ENCODE data around the gene CERS1. TPM values are rescaled to one million over a fixed set of nuclear protein-coding genes. Genes with fewer than 3 reads are reported as not detected.

Gene CERS1
- total RNA-seq, 3 donors from 2014 or later: 0.17 to 1.3 (median 0.39) TPM

DNA sequence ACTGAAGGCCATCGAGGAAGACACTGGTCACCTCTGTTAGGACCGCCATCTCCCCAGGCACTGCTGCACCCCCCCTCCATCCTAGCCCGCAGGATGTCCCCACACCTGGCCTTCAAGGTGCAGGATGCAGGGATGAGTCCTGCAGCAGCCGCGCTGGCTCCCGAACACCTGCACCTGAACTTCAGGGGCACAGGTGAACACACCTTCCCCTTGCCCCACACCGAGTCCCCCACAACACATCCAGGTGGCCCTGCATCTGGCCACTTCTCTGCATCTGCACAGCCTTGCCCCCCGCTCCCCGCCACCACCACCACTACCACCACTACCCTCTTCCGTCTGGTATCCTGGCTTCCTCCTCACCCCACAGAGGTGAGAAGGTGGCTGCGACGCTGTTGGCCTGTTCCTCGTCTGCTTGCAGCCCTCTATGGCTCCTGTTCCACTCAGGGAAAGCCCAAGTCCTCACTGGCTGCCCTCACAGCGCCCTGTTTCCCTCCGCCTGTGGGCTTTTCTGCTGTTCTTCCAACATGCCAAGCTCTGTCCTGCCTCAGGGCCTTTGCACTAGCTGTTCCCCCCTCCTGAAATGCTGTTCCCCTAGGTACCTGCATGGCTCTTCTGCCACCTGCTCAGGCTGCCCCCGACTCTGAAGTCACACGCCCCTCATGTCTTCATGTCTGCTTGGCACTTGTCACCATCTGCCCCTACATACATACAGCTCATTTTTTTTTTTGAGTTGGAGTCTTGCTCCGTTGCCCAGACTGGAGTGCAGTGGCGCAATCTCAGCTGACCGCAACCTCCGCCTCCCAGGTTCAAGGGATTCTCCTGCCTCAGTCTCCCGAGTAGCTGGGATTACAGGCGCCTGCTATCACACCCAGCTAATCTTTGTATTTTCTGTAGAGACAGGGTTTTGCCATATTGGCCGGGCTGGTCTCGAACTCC, 1.4 kb upstream of the CERS1 start:
- ATAC-seq (no peak), DNase-seq (no peak)
- Histone ChIP-seq H3K36me3 (ENCODE audit: low read depth) (no peaks in the 10 kb centered on the region), H3K4me1 (ENCODE audit: low read depth) (peaks cover 4% of the 10 kb centered on the region), H3K4me3 (no peak overlapping the region), H3K9me3 (no peaks in the 10 kb centered on the region)
- intact Hi-C loops (cut with DNase I, micrococcal nuclease): no loop called here
- TF ChIP-seq, protein P1, sequence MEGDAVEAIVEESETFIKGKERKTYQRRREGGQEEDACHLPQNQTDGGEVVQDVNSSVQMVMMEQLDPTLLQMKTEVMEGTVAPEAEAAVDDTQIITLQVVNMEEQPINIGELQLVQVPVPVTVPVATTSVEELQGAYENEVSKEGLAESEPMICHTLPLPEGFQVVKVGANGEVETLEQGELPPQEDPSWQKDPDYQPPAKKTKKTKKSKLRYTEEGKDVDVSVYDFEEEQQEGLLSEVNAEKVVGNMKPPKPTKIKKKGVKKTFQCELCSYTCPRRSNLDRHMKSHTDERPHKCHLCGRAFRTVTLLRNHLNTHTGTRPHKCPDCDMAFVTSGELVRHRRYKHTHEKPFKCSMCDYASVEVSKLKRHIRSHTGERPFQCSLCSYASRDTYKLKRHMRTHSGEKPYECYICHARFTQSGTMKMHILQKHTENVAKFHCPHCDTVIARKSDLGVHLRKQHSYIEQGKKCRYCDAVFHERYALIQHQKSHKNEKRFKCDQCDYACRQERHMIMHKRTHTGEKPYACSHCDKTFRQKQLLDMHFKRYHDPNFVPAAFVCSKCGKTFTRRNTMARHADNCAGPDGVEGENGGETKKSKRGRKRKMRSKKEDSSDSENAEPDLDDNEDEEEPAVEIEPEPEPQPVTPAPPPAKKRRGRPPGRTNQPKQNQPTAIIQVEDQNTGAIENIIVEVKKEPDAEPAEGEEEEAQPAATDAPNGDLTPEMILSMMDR (IDR thresholded peaks at IDR 0.05): no peak

DNA sequence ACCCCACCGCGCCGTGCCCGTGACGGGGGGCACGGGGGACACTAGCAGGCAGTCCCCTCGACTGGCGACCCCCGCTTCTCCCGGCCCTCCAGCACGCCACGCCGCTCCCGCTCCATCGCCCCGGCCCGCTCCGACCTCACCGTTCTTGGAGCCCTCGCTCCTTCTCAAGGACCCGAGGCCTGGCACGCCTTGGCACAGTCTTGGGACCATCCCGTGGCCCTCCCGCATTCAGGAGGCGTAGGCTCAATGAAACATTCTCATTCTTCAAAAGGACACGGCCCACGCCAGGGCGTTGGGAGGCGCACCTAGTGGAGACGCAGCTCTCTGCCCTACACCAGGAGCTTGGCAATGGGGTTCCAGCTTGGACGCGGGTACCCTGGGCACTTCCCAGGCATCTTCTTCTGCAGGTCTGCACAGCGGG, 473 bp upstream of the CERS1 start:
- intact Hi-C loops (cut with DNase I, micrococcal nuclease): no loop called here
- Histone ChIP-seq H3K36me3 (ENCODE audit: low read depth) (no peaks in the 10 kb centered on the region), H3K4me3 (no peak overlapping the region), H3K9me3 (no peaks in the 10 kb centered on the region), H3K4me1 (ENCODE audit: low read depth) (peaks cover 4% of the 10 kb centered on the region)
- ATAC-seq (no peak), DNase-seq (peak in 1 of 3 donors; percentile 26)
- TF ChIP-seq, protein P1 (IDR thresholded peaks at IDR 0.05): no peak

DNA sequence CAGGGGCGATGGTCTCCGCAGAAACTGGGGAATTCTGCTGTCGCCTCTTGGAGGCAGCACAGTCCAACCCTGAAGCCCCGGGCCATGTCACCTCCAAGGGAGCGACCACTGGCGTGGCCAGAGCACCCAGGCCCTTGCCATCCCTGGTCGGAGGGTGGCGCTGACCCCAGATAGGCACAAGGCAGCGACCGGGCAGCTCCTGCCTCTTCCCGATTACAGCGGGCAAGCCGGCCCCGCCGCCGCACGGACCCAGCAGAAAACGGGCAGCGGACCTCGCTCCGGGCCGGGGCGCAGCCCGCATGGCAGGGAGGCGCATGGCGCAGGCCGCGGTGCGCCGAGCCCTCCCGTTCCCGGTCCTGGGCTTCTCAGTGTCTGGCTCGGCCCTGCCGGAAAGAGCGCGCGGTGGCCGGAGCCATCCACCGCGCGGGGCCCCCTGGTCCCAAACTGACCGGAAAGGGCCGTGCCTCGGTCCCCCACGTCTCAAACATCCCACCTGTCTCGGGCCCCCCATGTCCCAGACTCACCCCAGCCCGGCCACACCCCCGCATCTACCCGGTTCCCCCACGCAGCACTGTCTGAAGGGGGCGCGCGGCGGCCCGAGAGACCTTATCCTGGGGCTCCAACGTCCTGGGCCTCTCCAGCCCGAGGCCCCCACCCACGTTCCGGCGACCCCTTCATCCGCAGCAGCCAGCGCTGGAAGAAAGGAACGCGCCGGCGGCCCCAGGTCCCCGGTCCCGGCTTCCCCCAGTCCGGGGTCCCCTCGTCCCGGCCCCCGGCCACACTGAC, 727 bp downstream of the CERS1 start:
- intact Hi-C loops (cut with DNase I, micrococcal nuclease): no loop called here
- peak in 1 of 3 donors; percentile 22 for DNase-seq
- Histone ChIP-seq H3K4me1 (ENCODE audit: low read depth) (peaks cover 4% of the 10 kb centered on the region), H3K4me3 (no peak overlapping the region), H3K36me3 (ENCODE audit: low read depth) (no peaks in the 10 kb centered on the region), H3K9me3 (no peaks in the 10 kb centered on the region)
- peak; percentile 35 for ATAC-seq
- TF ChIP-seq, protein P1 (IDR thresholded peaks at IDR 0.05): no peak

DNA sequence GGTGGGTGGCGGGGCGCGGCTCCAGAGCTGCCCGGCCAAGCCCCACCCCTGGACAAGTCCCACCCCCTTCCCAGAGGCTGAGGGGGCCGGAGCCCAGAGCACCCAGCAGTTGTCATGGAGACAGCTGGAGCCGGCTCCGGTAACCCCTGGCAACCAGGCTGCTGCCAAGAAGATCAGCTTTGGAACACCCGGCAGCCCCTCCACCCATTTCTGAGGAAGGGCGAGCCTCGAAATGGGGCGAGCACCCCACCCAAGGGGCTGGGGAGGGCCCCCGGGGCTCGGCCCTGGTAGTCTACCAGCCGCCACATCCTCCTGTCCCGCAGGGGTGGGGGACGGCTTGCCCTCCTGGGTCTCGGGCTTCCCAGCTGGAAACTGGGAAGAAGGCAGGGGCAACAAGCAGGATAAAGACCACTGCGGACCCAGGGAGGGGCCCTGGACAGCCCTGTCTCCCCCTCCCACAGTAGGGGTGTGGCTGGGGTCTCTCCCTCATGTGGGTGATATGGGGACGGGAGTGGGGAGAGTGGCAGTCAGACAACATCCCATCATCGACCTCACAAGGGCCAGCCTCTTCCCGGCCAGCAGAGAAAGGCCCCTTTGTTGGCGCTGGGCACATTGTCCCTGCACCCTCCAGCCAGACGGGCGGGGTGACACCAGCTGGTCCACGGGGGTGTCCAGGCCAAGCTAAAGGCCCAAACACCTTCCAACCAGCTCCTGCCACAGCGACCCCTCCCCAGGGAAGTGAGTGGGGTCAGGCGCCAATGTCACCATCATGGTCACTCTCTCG, 1.5 kb downstream of the CERS1 start:
- DNase-seq (no peak), ATAC-seq (no peak)
- Histone ChIP-seq H3K4me3 (no peak overlapping the region), H3K9me3 (no peaks in the 10 kb centered on the region), H3K36me3 (ENCODE audit: low read depth) (no peaks in the 10 kb centered on the region), H3K4me1 (ENCODE audit: low read depth) (peaks cover 4% of the 10 kb centered on the region)
- intact Hi-C loops (cut with DNase I, micrococcal nuclease): no loop called here
- TF ChIP-seq, protein P1 (IDR thresholded peaks at IDR 0.05): no peak

DNA sequence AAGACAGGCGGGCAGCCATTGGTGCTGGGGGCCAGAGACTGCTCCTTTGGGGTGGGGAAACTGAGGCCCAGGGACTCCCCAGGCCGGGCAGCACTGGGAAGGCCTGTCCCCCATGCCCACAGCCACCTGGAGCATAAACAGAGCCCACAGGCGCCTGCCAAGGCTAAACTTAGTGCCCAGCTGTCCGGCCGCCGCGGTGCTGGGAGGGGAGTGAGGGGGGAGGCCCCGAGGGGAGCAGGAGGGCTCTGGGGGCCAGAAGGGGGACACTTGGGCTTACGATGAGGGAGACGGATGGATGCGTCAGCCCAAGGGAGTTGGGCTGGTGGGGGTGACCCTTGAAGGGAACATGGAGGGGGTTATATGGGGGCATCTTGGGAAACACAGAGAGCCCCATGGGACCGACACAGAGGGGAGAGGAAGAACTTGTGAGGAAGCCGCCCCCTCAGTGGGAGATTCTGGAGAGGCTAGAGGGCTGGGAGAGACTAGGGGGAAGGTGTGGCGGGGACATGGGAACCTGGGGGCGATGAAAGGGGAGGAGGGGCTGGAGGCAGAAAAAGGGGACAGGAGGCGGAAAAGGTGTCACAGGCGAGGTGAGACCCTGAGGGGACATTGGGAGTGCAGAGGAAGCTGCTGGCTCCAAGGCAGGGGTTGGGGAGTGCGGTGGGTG, 2.2 kb downstream of the CERS1 start:
- TF ChIP-seq, protein P1 (IDR thresholded peaks at IDR 0.05): no peak
- Histone ChIP-seq H3K36me3 (ENCODE audit: low read depth) (no peaks in the 10 kb centered on the region), H3K4me1 (ENCODE audit: low read depth) (peaks cover 4% of the 10 kb centered on the region), H3K4me3 (no peak overlapping the region), H3K9me3 (no peaks in the 10 kb centered on the region)
- intact Hi-C loops (cut with DNase I, micrococcal nuclease): no loop called here
- no peak for DNase-seq
- no peak for ATAC-seq
